H9 (cell line): ENCODE measurements around the gene LRRK2. TPM values are rescaled to one million over a fixed set of nuclear protein-coding genes. Genes with fewer than 3 reads are reported as not detected.

Source experiments
- DNase-seq: peaks from one replicate; pipeline ENCODE4 v3.0.0-alpha.2; 2017
- H2AFZ ChIP-seq: one replicate; pipeline ENCODE4 v1.6.1; 2013; ENCODE audit warnings: mild to moderate bottlenecking, low read length, control low read depth, moderate library complexity
- H2AK5ac ChIP-seq: 2 replicates; pipeline ENCODE4 v1.6.1; 2013; ENCODE audit warnings: low read length, control low read depth, mixed read lengths; ENCODE audit not compliant: insufficient read length
- H2BK120ac ChIP-seq: one replicate; pipeline ENCODE4 v1.6.1; 2013; ENCODE audit warnings: low read depth, mild to moderate bottlenecking, low read length, control low read depth, inconsistent platforms; ENCODE audit not compliant: poor library complexity, severe bottlenecking
- H2BK12ac ChIP-seq: 2 replicates; pipeline ENCODE4 v1.6.1; 2013; ENCODE audit warnings: low read length, control low read depth, mixed read lengths, low read depth; ENCODE audit not compliant: insufficient read length
- H2BK15ac ChIP-seq: 2 replicates; pipeline ENCODE4 v1.6.1; 2013; ENCODE audit warnings: low read depth, low read length, control low read depth
- H2BK20ac ChIP-seq: one replicate; pipeline ENCODE4 v1.6.1; 2013; ENCODE audit warnings: low read depth, mild to moderate bottlenecking, low read length, control low read depth, inconsistent platforms; ENCODE audit not compliant: poor library complexity, severe bottlenecking
- H2BK5ac ChIP-seq: 2 replicates; pipeline ENCODE4 v1.6.1; 2013; ENCODE audit warnings: low read length, control low read depth, mixed read lengths; ENCODE audit not compliant: insufficient read length
- H3K14ac ChIP-seq: 2 replicates; pipeline ENCODE4 v1.6.1; 2013; ENCODE audit warnings: low read length, control low read depth; ENCODE audit not compliant: insufficient read depth
- H3K18ac ChIP-seq: 2 replicates; pipeline ENCODE4 v1.6.1; 2013; ENCODE audit warnings: low read depth, mild to moderate bottlenecking, mixed read lengths, low read length, control low read depth; ENCODE audit not compliant: insufficient read length
- H3K23ac ChIP-seq: 2 replicates; pipeline ENCODE4 v1.6.1; 2013; ENCODE audit warnings: low read length, control low read depth, mixed read lengths, low read depth; ENCODE audit not compliant: insufficient read length
- H3K23me2 ChIP-seq: 2 replicates; pipeline ENCODE4 v1.6.1; 2013; ENCODE audit warnings: low read depth, mild to moderate bottlenecking, mixed read lengths, low read length, control low read depth; ENCODE audit not compliant: insufficient read length, poor library complexity, severe bottlenecking
- H3K27ac ChIP-seq: 2 replicates; pipeline ENCODE4 v1.5.1; 2013; ENCODE audit warnings: low read length, control low read depth, mixed read lengths, low read depth; ENCODE audit not compliant: insufficient read length
- H3K27me3 ChIP-seq: 2 replicates; pipeline ENCODE4 v1.6.1; 2013; ENCODE audit warnings: low read length, control low read depth, inconsistent platforms; ENCODE audit not compliant: insufficient read depth
- H3K4ac ChIP-seq: 2 replicates; pipeline ENCODE4 v1.6.1; 2013; ENCODE audit warnings: low read depth, mild to moderate bottlenecking, control low read depth, inconsistent platforms, low read length, moderate library complexity
- H3K4me1 ChIP-seq: 2 replicates; pipeline ENCODE4 v1.6.1; 2013; ENCODE audit warnings: low read length, control low read depth, inconsistent platforms; ENCODE audit not compliant: insufficient read depth
- H3K4me2 ChIP-seq: 2 replicates; pipeline ENCODE4 v1.6.1; 2013; ENCODE audit warnings: low read length, control low read depth, mixed read lengths; ENCODE audit not compliant: insufficient read length, insufficient read depth
- H3K56ac ChIP-seq: 2 replicates; pipeline ENCODE4 v1.6.1; 2013; ENCODE audit warnings: low read depth, mild to moderate bottlenecking, mixed read lengths, low read length, control low read depth; ENCODE audit not compliant: insufficient read length
- H3K79me1 ChIP-seq: 2 replicates; pipeline ENCODE4 v1.6.1; 2013; ENCODE audit warnings: low read depth, mild to moderate bottlenecking, moderate library complexity, low read length, control low read depth, inconsistent platforms; ENCODE audit not compliant: insufficient read depth, poor library complexity, severe bottlenecking
- H3K79me2 ChIP-seq: 2 replicates; pipeline ENCODE4 v1.6.1; 2013; ENCODE audit warnings: low read length, control low read depth, inconsistent platforms; ENCODE audit not compliant: insufficient read depth
- H3K9ac ChIP-seq: 2 replicates; pipeline ENCODE4 v1.6.1; 2013; ENCODE audit warnings: low read length, control low read depth, mixed read lengths; ENCODE audit not compliant: insufficient read length; ENCODE audit errors: extremely low read depth
- H3K9me3 ChIP-seq: one replicate; pipeline ENCODE4 v1.6.1; 2013; ENCODE audit warnings: low read depth, low read length, inconsistent platforms; ENCODE audit not compliant: control insufficient read depth
- H3T11ph ChIP-seq: one replicate; pipeline ENCODE4 v1.6.1; 2013; ENCODE audit warnings: mild to moderate bottlenecking, low read length, control low read depth, inconsistent platforms
- H4K20me1 ChIP-seq: one replicate; pipeline ENCODE4 v1.6.1; 2013; ENCODE audit not compliant: control insufficient read depth, insufficient read length, insufficient read depth
- H4K5ac ChIP-seq: 2 replicates; pipeline ENCODE4 v1.6.1; 2013; ENCODE audit warnings: low read depth, mild to moderate bottlenecking, mixed read lengths, low read length, control low read depth; ENCODE audit not compliant: insufficient read length
- H4K8ac ChIP-seq: replicated peaks from 2 replicates; pipeline ENCODE4 v1.6.1; 2013; ENCODE audit warnings: low read length, control low read depth, mixed read lengths, low read depth; ENCODE audit not compliant: insufficient read length
- H4K91ac ChIP-seq: 2 replicates; pipeline ENCODE4 v1.6.1; 2013; ENCODE audit warnings: low read depth, mild to moderate bottlenecking, moderate library complexity, mixed read lengths, low read length, control low read depth; ENCODE audit not compliant: insufficient read length
- H3K27ac Mint-ChIP-seq, 3 experiments: 2 replicates in 2 of 3; 3 replicates in 1 of 3; pipeline ENCODE4 v1.8.0; 2020 to 2021; ENCODE audit warnings: mixed read lengths in 3 of 3, mild to moderate bottlenecking in 1 of 3, moderate library complexity in 1 of 3
- H3K27me3 Mint-ChIP-seq: 2 replicates; pipeline ENCODE4 v1.8.0; 2021; ENCODE audit warnings: low read depth, mild to moderate bottlenecking, moderate library complexity, mixed read lengths
- H3K36me3 Mint-ChIP-seq, 3 experiments: 2 replicates in 2 of 3; 3 replicates in 1 of 3; pipeline ENCODE4 v1.8.0; 2020 to 2021; ENCODE audit warnings: low read depth in 3 of 3, mixed read lengths in 3 of 3; ENCODE audit not compliant: insufficient read depth in 1 of 3
- H3K4me1 Mint-ChIP-seq, 2 experiments: 2 replicates each; pipeline ENCODE4 v1.8.0; 2020; ENCODE audit warnings: mixed read lengths in 2 of 2
- H3K4me3 Mint-ChIP-seq, 2 experiments: 2 replicates in 1 of 2; 3 replicates in 1 of 2; pipeline ENCODE4 v1.8.0; 2020 to 2021; ENCODE audit warnings: mild to moderate bottlenecking in 2 of 2, mixed read lengths in 2 of 2, moderate library complexity in 1 of 2
- H3K9me3 Mint-ChIP-seq, 2 experiments: 2 replicates in 1 of 2; 3 replicates in 1 of 2; pipeline ENCODE4 v1.8.0; 2020; ENCODE audit warnings: mild to moderate bottlenecking in 2 of 2, mixed read lengths in 2 of 2, moderate library complexity in 1 of 2
- total RNA-seq: library from RNA; stranded (reverse); gene quantifications from 2 replicates; pipeline ENCODE4 v1.2.1, GENCODE V29; 2021
- TF ChIP-seq, protein P1 (sequence below): fragments of 200-600 bp; sonication (generic); conservative IDR thresholded peaks from 3 replicates; pipeline ENCODE4 v1.8.0; 2021; ENCODE audit warnings: antibody characterized with exemption, mild to moderate bottlenecking

Gene LRRK2
- total RNA-seq, 1 experiment from 2014 or later: 0.17 TPM

DNA sequence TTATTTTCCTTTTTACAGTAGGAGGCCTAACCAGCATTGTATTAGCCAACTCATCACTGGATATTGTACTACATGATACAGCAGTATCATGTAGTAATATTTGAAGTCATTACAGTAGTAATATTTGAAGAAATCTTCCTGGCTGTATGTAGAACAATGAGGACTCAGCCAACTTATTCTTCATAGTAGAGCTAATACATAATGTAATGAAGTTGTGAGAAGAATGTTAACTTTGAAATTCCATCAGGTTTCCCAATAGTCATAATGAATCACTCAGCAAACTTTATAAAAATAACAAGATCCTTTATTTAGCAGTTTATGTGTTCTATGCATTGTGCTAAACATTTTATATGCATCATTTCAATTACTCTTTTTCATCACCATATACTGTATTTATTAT lies 61.8 kb downstream of the LRRK2 start:
- H3K9me3 ChIP-seq: no peaks in the 10 kb centered on the region
- no peaks in the 10 kb centered on the region for H3K4me1 ChIP-seq
- no peak overlapping the region for H2BK15ac ChIP-seq
- H3K56ac ChIP-seq: no peak overlapping the region
- H3K79me1 ChIP-seq: no peaks in the 10 kb centered on the region
- no peak for DNase-seq
- no peak overlapping the region for H3K23ac ChIP-seq
- H3K4me1 Mint-ChIP-seq: no peaks in the 10 kb centered on the region
- no peak overlapping the region for H3K9ac ChIP-seq
- no peak overlapping the region for H4K5ac ChIP-seq
- no peak overlapping the region for H3K4me3 Mint-ChIP-seq
- no peaks in the 10 kb centered on the region for H3K79me2 ChIP-seq
- no peak overlapping the region for H2BK120ac ChIP-seq
- H2BK20ac ChIP-seq: no peak overlapping the region
- H2BK5ac ChIP-seq: no peak overlapping the region
- no peak overlapping the region for H3K18ac ChIP-seq
- no peaks in the 10 kb centered on the region for H4K20me1 ChIP-seq
- TF ChIP-seq, protein P1, sequence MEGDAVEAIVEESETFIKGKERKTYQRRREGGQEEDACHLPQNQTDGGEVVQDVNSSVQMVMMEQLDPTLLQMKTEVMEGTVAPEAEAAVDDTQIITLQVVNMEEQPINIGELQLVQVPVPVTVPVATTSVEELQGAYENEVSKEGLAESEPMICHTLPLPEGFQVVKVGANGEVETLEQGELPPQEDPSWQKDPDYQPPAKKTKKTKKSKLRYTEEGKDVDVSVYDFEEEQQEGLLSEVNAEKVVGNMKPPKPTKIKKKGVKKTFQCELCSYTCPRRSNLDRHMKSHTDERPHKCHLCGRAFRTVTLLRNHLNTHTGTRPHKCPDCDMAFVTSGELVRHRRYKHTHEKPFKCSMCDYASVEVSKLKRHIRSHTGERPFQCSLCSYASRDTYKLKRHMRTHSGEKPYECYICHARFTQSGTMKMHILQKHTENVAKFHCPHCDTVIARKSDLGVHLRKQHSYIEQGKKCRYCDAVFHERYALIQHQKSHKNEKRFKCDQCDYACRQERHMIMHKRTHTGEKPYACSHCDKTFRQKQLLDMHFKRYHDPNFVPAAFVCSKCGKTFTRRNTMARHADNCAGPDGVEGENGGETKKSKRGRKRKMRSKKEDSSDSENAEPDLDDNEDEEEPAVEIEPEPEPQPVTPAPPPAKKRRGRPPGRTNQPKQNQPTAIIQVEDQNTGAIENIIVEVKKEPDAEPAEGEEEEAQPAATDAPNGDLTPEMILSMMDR: no peak
- no peak overlapping the region for H3K4ac ChIP-seq
- H3K27ac ChIP-seq: no peak overlapping the region
- H2AFZ ChIP-seq: no peak overlapping the region
- H4K8ac ChIP-seq: no peak overlapping the region
- no peaks in the 10 kb centered on the region for H3K23me2 ChIP-seq
- H3K36me3 Mint-ChIP-seq: 0 out of 7 replicates have a peak, but pooled peaks cover 0 to 4% (median 1%) of the 10 kb centered on the region in 3 experiments
- H3K14ac ChIP-seq: no peak overlapping the region
- no peak overlapping the region for H2BK12ac ChIP-seq
- no peak overlapping the region for H3T11ph ChIP-seq
- peaks cover 4% of the 10 kb centered on the region in 2 experiments; a peak in 4 of 5 replicates for H3K9me3 Mint-ChIP-seq
- no peaks in the 10 kb centered on the region for H3K27me3 ChIP-seq
- H2AK5ac ChIP-seq: no peak overlapping the region
- H3K27ac Mint-ChIP-seq: no peak overlapping the region
- no peak overlapping the region for H4K91ac ChIP-seq
- no peaks in the 10 kb centered on the region for H3K27me3 Mint-ChIP-seq
- H3K4me2 ChIP-seq: no peak overlapping the region
